HepG2 (cell line): ENCODE data around the gene ALG3. TPM values are rescaled to one million over a fixed set of nuclear protein-coding genes. Genes with fewer than 3 reads are reported as not detected.
A peak's percentile ranks its signal among the peaks of the same experiment; 100 is the strongest.

ENCODE experiments used
- ATM ChIP-seq: fragments of 450-650 bp; IDR thresholded peaks from 2 replicates; pipeline ENCODE4 v1.7.1; 2017; ENCODE audit warnings: mild to moderate bottlenecking, borderline replicate concordance
- CERS6 ChIP-seq: sonication (generic); formaldehyde crosslinking; IDR thresholded peaks from 2 replicates; pipeline ENCODE4 v1.5.0; 2020; ENCODE audit warnings: missing genetic modification reagents
- CTCF ChIP-seq: sonication (generic); formaldehyde crosslinking; IDR thresholded peaks from 2 replicates; pipeline ENCODE4 v1.5.0; 2020; ENCODE audit warnings: mild to moderate bottlenecking, missing genetic modification reagents, moderate library complexity
- FOSL2 ChIP-seq: sonication (generic); formaldehyde crosslinking; IDR thresholded peaks from 2 replicates; pipeline ENCODE4 v1.4.0; 2020; ENCODE audit warnings: missing genetic modification reagents
- HMGXB4 ChIP-seq, 2 experiments: sonication (generic) in 1 of 2; formaldehyde crosslinking in 1 of 2; IDR thresholded peaks; 2 replicates each; pipeline versions ENCODE4 v1.4.0 to v1.6.1; 2018 to 2020; ENCODE audit warnings: missing genetic modification reagents in 2 of 2, borderline replicate concordance in 1 of 2, low read depth in 1 of 2, mild to moderate bottlenecking in 1 of 2, missing biosample characterization in 1 of 2
- SMC3 ChIP-seq: IDR thresholded peaks from 2 replicates; pipeline ENCODE4 v1.6.1; 2011; ENCODE audit warnings: low read length, improper control_type of control experiment
- STAG1 ChIP-seq: sonication (generic); formaldehyde crosslinking; IDR thresholded peaks from 2 replicates; pipeline ENCODE4 v1.4.0; 2020; ENCODE audit warnings: missing genetic modification reagents
- THAP11 ChIP-seq: IDR thresholded peaks from 2 replicates; pipeline ENCODE4 v1.6.1; 2016; ENCODE audit warnings: missing biosample characterization, missing genetic modification reagents
- ZGPAT ChIP-seq: IDR thresholded peaks from 2 replicates; pipeline ENCODE4 v1.6.1; 2016; ENCODE audit warnings: mild to moderate bottlenecking
- ZNF121 ChIP-seq: sonication (generic); formaldehyde crosslinking; IDR thresholded peaks from 2 replicates; pipeline ENCODE4 v1.5.0; 2020; ENCODE audit warnings: mild to moderate bottlenecking, missing genetic modification reagents
- polyA plus RNA-seq, 8 experiments: library from polyadenylated mRNA; depleted of rRNA in 3 of 8; stranded (reverse) in 7 of 8; unstranded in 1 of 8; fragments of >200 nt; fragmentation: Illumina TruSeq in 4 of 8; extraction: Trizol in 4 of 8; gene quantifications; 2 replicates each; pipeline versions ENCODE4 v1.2.1 to v1.2.3, GENCODE V29; 2011 to 2016; ENCODE audit warnings: low read depth in 4 of 8, missing spikeins in 1 of 8, mixed read lengths in 1 of 8; ENCODE audit not compliant: insufficient read depth in 1 of 8
- total RNA-seq, 5 experiments: library from RNA; depleted of rRNA; stranded (reverse); fragments of >200 nt; fragmentation: Illumina TruSeq; extraction: Trizol; gene quantifications; 2 replicates each; pipeline ENCODE4 v1.2.3, GENCODE V29; 2016; ENCODE audit warnings: low read depth in 1 of 5

Gene ALG3
- total and polyA plus RNA-seq, 2 of the 13 experiments (the other 11 are each of a cell fraction or from before 2014, with no cell fraction given) = 46.6 to 57.1 TPM

- TF ChIP-seq THAP11 (CRISPR knock-in tag) = 0 out of 2 replicates have a peak, but pooled peaks have one; percentile 27
- peak; percentile 31; a peak in 1 of 4 replicates for TF ChIP-seq HMGXB4 (CRISPR knock-in tag; IDR thresholded peaks at IDR 0.05; ENCODE audit: borderline replicate concordance in 1 of 2, low read depth in 1 of 2)
- TF ChIP-seq CERS6 = no peak
- TF ChIP-seq ATM = no peak
- TF ChIP-seq ZGPAT (CRISPR knock-in tag) = no peak
- TF ChIP-seq ZNF121 (CRISPR knock-in tag) = no peak
- peak; percentile 8; the same call in 1 of the 2 replicates for TF ChIP-seq FOSL2 (CRISPR knock-in tag)
- peak; percentile 85 for TF ChIP-seq CTCF (CRISPR knock-in tag)
- TF ChIP-seq STAG1 (CRISPR knock-in tag) = peak; percentile 53
- TF ChIP-seq SMC3 = peak; percentile 50; the same call in 1 of the 2 replicates
Measured at GRCh38 chr3:184227481-184227935, 21.3 kb downstream of the ALG3 start (continued).
